OCI-LY1 (cell line): ENCODE data around the gene CEP112.

Experiments
- H2AFZ ChIP-seq: fragments of 200-600 bp; sonication (generic), shearing (Covaris generic); 2 replicates; pipeline ENCODE4 v1.6.0; 2014; ENCODE audit warnings: antibody characterized with exemption, mild to moderate bottlenecking, low read length
- H3F3A ChIP-seq: fragments of 200-600 bp; sonication (generic), shearing (Covaris generic); 2 replicates; pipeline ENCODE4 v1.6.0; 2014; ENCODE audit warnings: mild to moderate bottlenecking, antibody characterized with exemption, low read length, moderate library complexity; ENCODE audit not compliant: insufficient read depth
- H3K27ac ChIP-seq: fragments of 200-600 bp; sonication (generic); 2 replicates; pipeline ENCODE4 v1.5.1; 2014; ENCODE audit warnings: low read length, mixed run types, mild to moderate bottlenecking, low read depth; ENCODE audit not compliant: poor library complexity, severe bottlenecking
- H3K27me3 ChIP-seq: fragments of 200-600 bp; sonication (generic); 2 replicates; pipeline ENCODE4 v1.6.0; 2014; ENCODE audit warnings: antibody characterized with exemption, mild to moderate bottlenecking, low read length, moderate library complexity; ENCODE audit not compliant: insufficient read depth
- H3K36me3 ChIP-seq: fragments of 200-600 bp; sonication (generic); 2 replicates; pipeline ENCODE4 v1.6.1; 2014; ENCODE audit warnings: mild to moderate bottlenecking, antibody characterized with exemption, low read length, moderate library complexity, mixed read lengths; ENCODE audit not compliant: insufficient read depth
- H3K4me1 ChIP-seq: fragments of 200-600 bp; sonication (generic); 2 replicates; pipeline ENCODE4 v1.5.1; 2014; ENCODE audit warnings: mild to moderate bottlenecking, low read length, moderate library complexity; ENCODE audit not compliant: insufficient read depth, severe bottlenecking
- H3K4me2 ChIP-seq: fragments of 200-600 bp; sonication (generic), shearing (Covaris generic); 2 replicates; pipeline ENCODE4 v1.6.1; 2014; ENCODE audit warnings: low read length
- H3K4me3 ChIP-seq: fragments of 200-600 bp; sonication (generic); 2 replicates; pipeline ENCODE4 v1.5.1; 2014; ENCODE audit warnings: low read length, low read depth, mild to moderate bottlenecking, mixed read lengths; ENCODE audit not compliant: poor library complexity, severe bottlenecking
- H3K79me2 ChIP-seq: fragments of 200-600 bp; shearing (Covaris generic); 2 replicates; pipeline ENCODE4 v1.6.1; 2016; ENCODE audit warnings: mixed run types, low read length, mixed read lengths; ENCODE audit not compliant: insufficient read depth
- H3K9ac ChIP-seq: fragments of 200-600 bp; sonication (generic), shearing (Covaris generic); 2 replicates; pipeline ENCODE4 v1.6.1; 2014; ENCODE audit warnings: mild to moderate bottlenecking, low read length, mixed read lengths
- H3K9me2 ChIP-seq: fragments of 200-600 bp; sonication (generic), shearing (Covaris generic); 2 replicates; pipeline ENCODE4 v1.6.1; 2014; ENCODE audit warnings: low read depth, mild to moderate bottlenecking, low read length, mixed read lengths
- H3K9me3 ChIP-seq: fragments of 200-600 bp; shearing (Covaris generic); 2 replicates; pipeline ENCODE4 v1.6.1; 2014; ENCODE audit warnings: low read length, mixed read lengths
- H4K20me1 ChIP-seq: fragments of 200-600 bp; sonication (generic), shearing (Covaris generic); 2 replicates; pipeline ENCODE4 v1.6.0; 2016; ENCODE audit warnings: mild to moderate bottlenecking, low read length; ENCODE audit not compliant: insufficient read depth
- CTCF ChIP-seq: fragments of 200-600 bp; sonication (generic), shearing (Covaris generic); IDR thresholded peaks from 2 replicates; pipeline ENCODE4 v1.5.1; 2017; ENCODE audit warnings: mild to moderate bottlenecking, antibody characterized with exemption, low read length, moderate library complexity, mixed read lengths
- EZH2 ChIP-seq: fragments of 200-600 bp; sonication (generic), shearing (Covaris generic); IDR thresholded peaks from 2 replicates; pipeline ENCODE4 v1.8.0; 2017; ENCODE audit warnings: borderline replicate concordance, mixed run types, mild to moderate bottlenecking, antibody characterized with exemption, low read length, moderate library complexity, mixed read lengths

Gene CEP112

GRCh38 chr17:65930140-65930730, 261.7 kb downstream of the CEP112 start:
- Histone ChIP-seq H3F3A (no peaks in the 10 kb centered on the region), H3K4me2 (no peak overlapping the region)

GRCh38 chr17:65926599-65926998, 265.3 kb downstream of the CEP112 start:
- Histone ChIP-seq H3K4me2 (no peak overlapping the region), H3K27ac (no peak overlapping the region), H3K36me3 (no peaks in the 10 kb centered on the region), H3K4me3 (no peak overlapping the region), H4K20me1 (no peaks in the 10 kb centered on the region), H2AFZ (no peak overlapping the region), H3K9me3 (no peaks in the 10 kb centered on the region), H3K9ac (no peak overlapping the region), H3F3A (no peaks in the 10 kb centered on the region), H3K27me3 (no peaks in the 10 kb centered on the region), H3K4me1 (no peaks in the 10 kb centered on the region), H3K9me2 (no peaks in the 10 kb centered on the region), H3K79me2 (no peaks in the 10 kb centered on the region)
- no peak for TF ChIP-seq EZH2
- TF ChIP-seq CTCF: no peak

More at GRCh38 chr17:65930140-65930730, 261.7 kb downstream of the CEP112 start:
- H2AFZ ChIP-seq: no peak overlapping the region
- no peaks in the 10 kb centered on the region for H3K9me3 ChIP-seq
- no peak for TF ChIP-seq EZH2
- no peak for TF ChIP-seq CTCF
- no peaks in the 10 kb centered on the region for H3K36me3 ChIP-seq
- H4K20me1 ChIP-seq: no peaks in the 10 kb centered on the region
- no peaks in the 10 kb centered on the region for H3K79me2 ChIP-seq
- no peaks in the 10 kb centered on the region for H3K9me2 ChIP-seq
- H3K4me3 ChIP-seq: no peak overlapping the region
- H3K9ac ChIP-seq: no peak overlapping the region
- H3K4me1 ChIP-seq: no peaks in the 10 kb centered on the region
- no peaks in the 10 kb centered on the region for H3K27me3 ChIP-seq
- no peak overlapping the region for H3K27ac ChIP-seq

- H3K4me1 ChIP-seq: no peaks in the 10 kb centered on the region
- H3K9me3 ChIP-seq: no peaks in the 10 kb centered on the region
- H3K36me3 ChIP-seq: no peaks in the 10 kb centered on the region
- H3K27me3 ChIP-seq: no peaks in the 10 kb centered on the region
- H3K9ac ChIP-seq: no peak overlapping the region
- no peak overlapping the region for H3K27ac ChIP-seq
- H3K79me2 ChIP-seq: no peaks in the 10 kb centered on the region
- H3K4me2 ChIP-seq: no peak overlapping the region
- H4K20me1 ChIP-seq: no peaks in the 10 kb centered on the region
- no peaks in the 10 kb centered on the region for H3K9me2 ChIP-seq
- TF ChIP-seq CTCF (no peak), EZH2 (no peak)
- H3F3A ChIP-seq: no peaks in the 10 kb centered on the region
- no peak overlapping the region for H2AFZ ChIP-seq
- no peak overlapping the region for H3K4me3 ChIP-seq
Measured at GRCh38 chr17:65925606-65926307, 266.2 kb downstream of the CEP112 start.
